ENCODE measurements around the gene GAREM2.

GAREM2 gene

DNA sequence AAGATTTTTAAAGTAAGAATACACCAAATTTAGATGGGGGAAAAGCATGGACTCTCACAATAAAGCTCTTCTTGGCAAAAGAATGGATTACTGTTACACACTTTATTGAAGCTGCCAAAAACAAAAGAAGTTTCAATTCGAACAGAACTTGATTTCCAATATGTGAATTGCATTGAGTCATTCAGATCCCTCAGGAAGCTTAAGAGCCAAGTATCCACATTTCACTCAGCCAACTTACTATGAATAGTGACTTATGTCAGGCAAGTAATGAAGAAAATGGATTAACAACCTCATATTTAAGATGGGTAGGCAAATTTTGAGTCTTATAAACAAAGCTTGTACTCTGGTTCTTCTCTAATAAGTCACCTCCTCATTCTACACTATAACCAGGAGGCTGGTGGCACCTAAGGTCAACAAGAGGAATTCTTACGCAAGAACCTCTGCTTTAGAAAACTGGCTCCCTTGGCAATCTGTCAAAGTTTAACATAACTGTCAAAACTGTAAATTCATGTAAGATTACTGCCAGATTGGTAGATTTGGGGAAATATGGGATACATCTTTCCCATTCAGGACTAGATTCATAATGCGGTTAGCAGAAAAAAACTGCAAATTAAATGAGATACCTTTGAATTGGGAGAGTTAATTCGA lies 65.5 kb downstream of the GAREM2 start:
- no peak for DNase-seq (ENCODE audit: low read depth)
- H3K4me3 ChIP-seq (ENCODE audit: control insufficient read depth, low read depth, low read length) = no peak overlapping the region
- TF ChIP-seq, protein P1, sequence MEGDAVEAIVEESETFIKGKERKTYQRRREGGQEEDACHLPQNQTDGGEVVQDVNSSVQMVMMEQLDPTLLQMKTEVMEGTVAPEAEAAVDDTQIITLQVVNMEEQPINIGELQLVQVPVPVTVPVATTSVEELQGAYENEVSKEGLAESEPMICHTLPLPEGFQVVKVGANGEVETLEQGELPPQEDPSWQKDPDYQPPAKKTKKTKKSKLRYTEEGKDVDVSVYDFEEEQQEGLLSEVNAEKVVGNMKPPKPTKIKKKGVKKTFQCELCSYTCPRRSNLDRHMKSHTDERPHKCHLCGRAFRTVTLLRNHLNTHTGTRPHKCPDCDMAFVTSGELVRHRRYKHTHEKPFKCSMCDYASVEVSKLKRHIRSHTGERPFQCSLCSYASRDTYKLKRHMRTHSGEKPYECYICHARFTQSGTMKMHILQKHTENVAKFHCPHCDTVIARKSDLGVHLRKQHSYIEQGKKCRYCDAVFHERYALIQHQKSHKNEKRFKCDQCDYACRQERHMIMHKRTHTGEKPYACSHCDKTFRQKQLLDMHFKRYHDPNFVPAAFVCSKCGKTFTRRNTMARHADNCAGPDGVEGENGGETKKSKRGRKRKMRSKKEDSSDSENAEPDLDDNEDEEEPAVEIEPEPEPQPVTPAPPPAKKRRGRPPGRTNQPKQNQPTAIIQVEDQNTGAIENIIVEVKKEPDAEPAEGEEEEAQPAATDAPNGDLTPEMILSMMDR (IDR thresholded peaks at IDR 0.05; ENCODE audit: control insufficient read depth, insufficient read depth, low read depth, low read length, missing control alignments) = no peak

Data from AG09309 (cell line).